ENCODE results near the gene TCAIM. TPM values are rescaled to one million over a fixed set of nuclear protein-coding genes. Genes with fewer than 3 reads are reported as not detected.

Gene TCAIM
- total RNA-seq, 4 donors from 2014 or later = 15.5 to 26.9 (median 22.7) TPM

GRCh38 chr3:44445786-44446185, 107.2 kb downstream of the TCAIM start:
- Histone ChIP-seq H3K9me3 (no peaks in the 10 kb centered on the region), H3K27me3 (no peaks in the 10 kb centered on the region), H3K27ac (no peak overlapping the region), H3K4me1 (peaks cover 0 to 3% of the 10 kb centered on the region in 2 donors), H3K36me3 (peaks cover 0 to 64% of the 10 kb centered on the region in 2 donors), H3K4me3 (no peak overlapping the region)
- ATAC-seq = no peak
- no peak for DNase-seq
- in situ Hi-C loops (cut with MboI; ENCODE audit: low sequenced_read_pairs in 4 of 4) (no loop called here), intact Hi-C loops (cut with DNase I; ENCODE audit: low total_unique reads) (no loop called here)
- TF ChIP-seq POLR2A (IDR thresholded peaks at IDR 0.05) = no peak
- TF ChIP-seq, protein P1, sequence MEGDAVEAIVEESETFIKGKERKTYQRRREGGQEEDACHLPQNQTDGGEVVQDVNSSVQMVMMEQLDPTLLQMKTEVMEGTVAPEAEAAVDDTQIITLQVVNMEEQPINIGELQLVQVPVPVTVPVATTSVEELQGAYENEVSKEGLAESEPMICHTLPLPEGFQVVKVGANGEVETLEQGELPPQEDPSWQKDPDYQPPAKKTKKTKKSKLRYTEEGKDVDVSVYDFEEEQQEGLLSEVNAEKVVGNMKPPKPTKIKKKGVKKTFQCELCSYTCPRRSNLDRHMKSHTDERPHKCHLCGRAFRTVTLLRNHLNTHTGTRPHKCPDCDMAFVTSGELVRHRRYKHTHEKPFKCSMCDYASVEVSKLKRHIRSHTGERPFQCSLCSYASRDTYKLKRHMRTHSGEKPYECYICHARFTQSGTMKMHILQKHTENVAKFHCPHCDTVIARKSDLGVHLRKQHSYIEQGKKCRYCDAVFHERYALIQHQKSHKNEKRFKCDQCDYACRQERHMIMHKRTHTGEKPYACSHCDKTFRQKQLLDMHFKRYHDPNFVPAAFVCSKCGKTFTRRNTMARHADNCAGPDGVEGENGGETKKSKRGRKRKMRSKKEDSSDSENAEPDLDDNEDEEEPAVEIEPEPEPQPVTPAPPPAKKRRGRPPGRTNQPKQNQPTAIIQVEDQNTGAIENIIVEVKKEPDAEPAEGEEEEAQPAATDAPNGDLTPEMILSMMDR (IDR thresholded peaks at IDR 0.05 in 4 of 5, conservative IDR thresholded peaks at IDR 0.05 in 1 of 5) = no peak

GRCh38 chr3:44446929-44447328, 108.4 kb downstream of the TCAIM start:
- Histone ChIP-seq H3K36me3 (peaks cover 0 to 74% of the 10 kb centered on the region in 2 donors), H3K27ac (no peak overlapping the region), H3K27me3 (no peaks in the 10 kb centered on the region), H3K4me3 (no peak overlapping the region), H3K9me3 (no peaks in the 10 kb centered on the region), H3K4me1 (no peaks in the 10 kb centered on the region)
- no peak for TF ChIP-seq POLR2A (IDR thresholded peaks at IDR 0.05)
- TF ChIP-seq, protein P1 (IDR thresholded peaks at IDR 0.05 in 4 of 5, conservative IDR thresholded peaks at IDR 0.05 in 1 of 5) = no peak
- no peak for DNase-seq
- in situ Hi-C loops (cut with MboI; ENCODE audit: low sequenced_read_pairs in 4 of 4) = no loop called here
- no peak for ATAC-seq
- intact Hi-C loops (cut with DNase I; ENCODE audit: low total_unique reads) = no loop called here

- Histone ChIP-seq H3K4me3 (no peak overlapping the region), H3K4me1 (no peaks in the 10 kb centered on the region), H3K27me3 (no peaks in the 10 kb centered on the region), H3K27ac (no peak overlapping the region), H3K9me3 (no peaks in the 10 kb centered on the region), H3K36me3 (peaks cover 5 to 96% of the 10 kb centered on the region in 2 donors)
- TF ChIP-seq, protein P1 (IDR thresholded peaks at IDR 0.05 in 4 of 5, conservative IDR thresholded peaks at IDR 0.05 in 1 of 5) = no peak
- TF ChIP-seq POLR2A (IDR thresholded peaks at IDR 0.05) = no peak
- DNase-seq (no peak), ATAC-seq (no peak)
- in situ Hi-C loops (cut with MboI; ENCODE audit: low sequenced_read_pairs in 4 of 4) (no loop called here), intact Hi-C loops (cut with DNase I; ENCODE audit: low total_unique reads) (no loop called here)
These were observed 112.9 kb downstream of the TCAIM start for GRCh38 chr3:44451441-44451840.

- H3K4me1 ChIP-seq = no peaks in the 10 kb centered on the region
- intact Hi-C loops (cut with DNase I; ENCODE audit: low total_unique reads) (no loop called here), in situ Hi-C loops (cut with MboI; ENCODE audit: low sequenced_read_pairs in 4 of 4) (no loop called here)
- H3K27ac ChIP-seq = no peak overlapping the region
- H3K27me3 ChIP-seq = no peaks in the 10 kb centered on the region
- H3K4me3 ChIP-seq = no peak overlapping the region
- peaks cover 5 to 86% of the 10 kb centered on the region in 2 donors for H3K36me3 ChIP-seq
- ATAC-seq (no peak), DNase-seq (no peak)
- no peaks in the 10 kb centered on the region for H3K9me3 ChIP-seq
- no peak for TF ChIP-seq POLR2A (IDR thresholded peaks at IDR 0.05)
- TF ChIP-seq, protein P1 (IDR thresholded peaks at IDR 0.05 in 4 of 5, conservative IDR thresholded peaks at IDR 0.05 in 1 of 5) = no peak
These were observed 115.7 kb downstream of the TCAIM start for GRCh38 chr3:44454258-44454657.

DNA sequence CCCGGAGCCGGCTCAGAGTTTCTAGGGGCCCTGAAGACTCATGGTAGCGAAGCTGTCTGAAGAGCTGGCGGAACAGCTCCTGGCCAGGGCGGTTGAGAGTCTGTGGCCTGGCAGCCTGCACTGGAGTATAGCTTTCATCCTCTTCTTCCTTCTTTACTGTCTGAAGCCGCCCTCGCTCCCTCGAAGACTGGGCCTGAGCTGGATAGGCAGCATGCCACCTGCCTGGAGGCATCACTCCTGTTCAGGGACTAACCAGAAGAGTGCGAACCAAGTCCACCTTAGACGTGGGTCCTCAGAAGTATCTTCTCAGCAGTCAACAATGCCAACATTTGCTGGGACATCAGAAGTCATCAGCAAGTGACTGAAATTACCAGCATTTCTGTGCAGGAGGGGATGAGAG, 116.8 kb downstream of the TCAIM start:
- TF ChIP-seq, protein P1 (IDR thresholded peaks at IDR 0.05 in 4 of 5, conservative IDR thresholded peaks at IDR 0.05 in 1 of 5) = no peak
- no peak for TF ChIP-seq POLR2A (IDR thresholded peaks at IDR 0.05)
- in situ Hi-C loops (cut with MboI; ENCODE audit: low sequenced_read_pairs in 4 of 4) = no loop called here
- peaks cover 5 to 76% of the 10 kb centered on the region in 2 donors for H3K36me3 ChIP-seq
- ATAC-seq (no peak), DNase-seq (no peak)
- no peaks in the 10 kb centered on the region for H3K9me3 ChIP-seq
- H3K4me3 ChIP-seq = no peak overlapping the region
- H3K4me1 ChIP-seq = no peaks in the 10 kb centered on the region
- intact Hi-C loops (cut with DNase I; ENCODE audit: low total_unique reads) = no loop called here
- H3K27me3 ChIP-seq = no peaks in the 10 kb centered on the region
- H3K27ac ChIP-seq = no peak overlapping the region
